ENCODE data around the gene NME9.
A peak's percentile ranks its signal among the peaks of the same experiment; 100 is the strongest.

DNA sequence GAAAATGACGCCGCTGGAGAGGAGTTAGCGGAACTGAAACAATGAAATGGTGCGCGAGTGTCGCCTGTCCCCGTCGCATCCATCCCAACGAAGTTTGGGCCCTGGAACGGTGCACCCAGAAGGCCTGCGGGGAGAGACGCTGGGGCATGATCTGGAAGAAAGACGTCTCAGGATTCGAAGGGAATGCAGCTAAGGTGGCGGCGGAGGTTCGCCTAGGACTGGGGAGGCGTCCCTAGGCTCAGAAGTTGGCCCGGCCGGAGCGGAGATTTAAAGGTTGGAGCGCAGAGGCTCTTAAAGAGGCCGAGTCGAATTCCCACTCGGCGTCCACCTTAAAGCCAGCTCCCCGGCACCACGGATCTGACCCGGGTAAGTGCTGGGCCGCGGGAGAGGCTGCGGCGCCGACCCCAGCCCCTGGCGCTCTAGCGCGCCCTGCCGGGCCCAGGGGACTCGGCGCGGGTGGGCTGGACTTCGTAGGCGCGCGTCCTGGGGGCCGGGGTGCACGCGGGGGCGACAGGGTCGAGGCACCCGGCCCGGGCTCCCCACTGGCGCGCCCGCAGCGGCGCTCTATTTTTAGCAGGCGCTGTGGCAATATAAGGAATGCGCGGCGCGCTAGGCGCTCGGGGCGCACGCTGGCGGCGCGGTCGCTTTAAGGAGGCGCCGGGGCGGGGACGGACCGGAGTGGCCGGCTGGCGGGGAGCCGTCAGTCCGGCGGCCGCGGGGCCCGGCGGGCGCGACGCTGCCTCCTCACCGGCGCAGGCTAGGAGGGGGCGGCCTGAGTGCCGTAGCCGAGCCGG lies 18.5 kb upstream of the NME9 start, which contains the start of gene MRAS:
- TF ChIP-seq POLR2A (IDR thresholded peaks at IDR 0.05) (no peak), POLR2AphosphoS5 (IDR thresholded peaks at IDR 0.05) (peak in 3 of 4 donors; percentile 40 to 65 (median 59)), CTCF (IDR thresholded peaks at IDR 0.05) (peak in 1 of 4 experiments; percentile 38)

All from sigmoid colon (tissue), 4 donors.